K562 (cell line): ENCODE data around the gene LACTBL1. TPM values are rescaled to one million over a fixed set of nuclear protein-coding genes. Genes with fewer than 3 reads are reported as not detected.

Experiments
- E2F3 ChIP-seq: fragments of 250-450 bp; sonication (Bioruptor Pico); IDR thresholded peaks from 2 replicates; pipeline ENCODE4 v1.4.0; 2020; ENCODE audit warnings: mild to moderate bottlenecking
- FOSL1 ChIP-seq: fragments of 200-800 bp; sonication (Bioruptor generic); conservative IDR thresholded peaks from 2 replicates; pipeline ENCODE4 v1.6.1; 2016; ENCODE audit warnings: missing genetic modification characterization, missing compliant biosample characterization
- HDAC8 ChIP-seq: fragments of 450-650 bp; IDR thresholded peaks from 2 replicates; pipeline ENCODE4 v1.6.1; 2016; ENCODE audit warnings: mild to moderate bottlenecking, missing genetic modification characterization, moderate library complexity, missing compliant biosample characterization
- MXI1 ChIP-seq: IDR thresholded peaks from 2 replicates; pipeline ENCODE4 v1.6.1; 2011; ENCODE audit warnings: low read depth, mild to moderate bottlenecking, improper control_type of control experiment, low read length
- SNIP1 ChIP-seq: fragments of 450-650 bp; IDR thresholded peaks from 2 replicates; pipeline ENCODE4 v1.7.1; 2017; ENCODE audit warnings: low read depth, mild to moderate bottlenecking
- TGIF2 ChIP-seq: sonication (generic); formaldehyde crosslinking; IDR thresholded peaks from 2 replicates; pipeline ENCODE4 v1.8.1; 2022; ENCODE audit warnings: mild to moderate bottlenecking, missing genetic modification reagents, moderate library complexity
- polyA plus RNA-seq, 8 experiments: library from polyadenylated mRNA; depleted of rRNA in 4 of 8; stranded (reverse) in 5 of 8; unstranded in 3 of 8; fragments of >200 nt; fragmentation: Nextera tagmentation in 2 of 8; fragmentation: Illumina TruSeq in 1 of 8; extraction: Ambion mirVana in 2 of 8; extraction: Trizol in 1 of 8; gene quantifications; 2 replicates each; pipeline versions ENCODE4 v1.2.1 to v1.2.3, GENCODE V29; 2011 to 2014; ENCODE audit warnings: inconsistent platforms in 1 of 8, missing spikeins in 1 of 8
- total RNA-seq, 7 experiments: library from RNA; depleted of rRNA in 6 of 7; stranded (reverse); fragments of >200 nt in 6 of 7; fragmentation: Illumina TruSeq in 2 of 7; extraction: Trizol in 2 of 7; gene quantifications; 2 replicates each; pipeline versions ENCODE4 v1.2.1 to v1.2.3, GENCODE V29; 2011 to 2021; ENCODE audit warnings: low replicate concordance in 1 of 7
- TF ChIP-seq, protein P1 (sequence below): fragments of 250-450 bp; sonication (Bioruptor Pico); IDR thresholded peaks from 2 replicates; pipeline ENCODE4 v1.8.0; 2021; ENCODE audit warnings: borderline replicate concordance, mild to moderate bottlenecking, moderate library complexity; ENCODE audit not compliant: poor library complexity, severe bottlenecking
- TF ChIP-seq, protein P2 (sequence below): sonication (generic); formaldehyde crosslinking; IDR thresholded peaks from 2 replicates; pipeline ENCODE4 v1.8.1; 2022; ENCODE audit warnings: missing genetic modification reagents
- TF ChIP-seq, protein P3 (sequence below): fragments of 250-450 bp; sonication (Bioruptor Pico); IDR thresholded peaks from 2 replicates; pipeline ENCODE4 v1.4.0; 2020; ENCODE audit warnings: borderline replicate concordance
- TF ChIP-seq, protein P4 (sequence below), 2 experiments: fragments of 450-650 bp; formaldehyde crosslinking in 1 of 2; IDR thresholded peaks; 2 replicates each; pipeline versions ENCODE4 v1.4.0 to v1.6.1; 2014 to 2020; ENCODE audit warnings: mild to moderate bottlenecking in 2 of 2, borderline replicate concordance in 1 of 2, low read depth in 1 of 2

Gene LACTBL1
- total and polyA plus RNA-seq, 9 of the 15 experiments (the other 6 are each of a cell fraction or from before 2014, with no cell fraction given): not detected

DNA sequence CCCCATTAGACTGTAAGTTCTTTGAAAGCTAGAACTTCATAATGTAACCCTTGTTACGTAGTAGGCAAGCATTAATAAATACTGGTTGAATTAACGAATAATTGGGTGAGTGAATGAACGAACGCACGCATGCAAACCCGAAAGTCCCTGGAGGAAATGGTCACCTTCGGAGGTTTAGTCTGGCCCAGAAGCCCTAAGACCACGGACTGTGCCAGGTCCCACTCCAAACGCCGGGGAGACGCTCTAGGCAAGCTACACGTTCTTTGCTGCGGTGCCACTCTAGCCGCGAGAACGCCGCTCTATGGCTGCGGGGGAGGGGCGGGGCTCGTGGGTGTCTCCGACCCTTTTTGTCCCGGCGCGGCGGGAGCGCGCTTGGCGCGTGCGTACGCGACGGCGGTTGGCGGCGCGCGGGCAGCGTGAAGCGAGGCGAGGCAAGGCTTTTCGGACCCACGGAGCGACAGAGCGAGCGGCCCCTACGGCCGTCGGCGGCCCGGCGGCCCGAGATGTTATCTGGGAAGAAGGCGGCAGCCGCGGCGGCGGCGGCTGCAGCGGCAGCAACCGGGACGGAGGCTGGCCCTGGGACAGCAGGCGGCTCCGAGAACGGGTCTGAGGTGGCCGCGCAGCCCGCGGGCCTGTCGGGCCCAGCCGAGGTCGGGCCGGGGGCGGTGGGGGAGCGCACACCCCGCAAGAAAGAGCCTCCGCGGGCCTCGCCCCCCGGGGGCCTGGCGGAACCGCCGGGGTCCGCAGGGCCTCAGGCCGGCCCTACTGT, 46.6 kb upstream of the LACTBL1 start, which contains the start of gene KDM1A (continued):
- TF ChIP-seq, protein P1, sequence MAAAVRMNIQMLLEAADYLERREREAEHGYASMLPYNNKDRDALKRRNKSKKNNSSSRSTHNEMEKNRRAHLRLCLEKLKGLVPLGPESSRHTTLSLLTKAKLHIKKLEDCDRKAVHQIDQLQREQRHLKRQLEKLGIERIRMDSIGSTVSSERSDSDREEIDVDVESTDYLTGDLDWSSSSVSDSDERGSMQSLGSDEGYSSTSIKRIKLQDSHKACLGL (CRISPR knock-in tag): peak; percentile 34
- TF ChIP-seq, protein P2, sequence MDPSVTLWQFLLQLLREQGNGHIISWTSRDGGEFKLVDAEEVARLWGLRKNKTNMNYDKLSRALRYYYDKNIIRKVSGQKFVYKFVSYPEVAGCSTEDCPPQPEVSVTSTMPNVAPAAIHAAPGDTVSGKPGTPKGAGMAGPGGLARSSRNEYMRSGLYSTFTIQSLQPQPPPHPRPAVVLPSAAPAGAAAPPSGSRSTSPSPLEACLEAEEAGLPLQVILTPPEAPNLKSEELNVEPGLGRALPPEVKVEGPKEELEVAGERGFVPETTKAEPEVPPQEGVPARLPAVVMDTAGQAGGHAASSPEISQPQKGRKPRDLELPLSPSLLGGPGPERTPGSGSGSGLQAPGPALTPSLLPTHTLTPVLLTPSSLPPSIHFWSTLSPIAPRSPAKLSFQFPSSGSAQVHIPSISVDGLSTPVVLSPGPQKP (CRISPR knock-in tag): 0 out of 2 replicates have a peak, but pooled peaks have one; percentile 87
- TF ChIP-seq MXI1: peak; percentile 57
- TF ChIP-seq, protein P3, sequence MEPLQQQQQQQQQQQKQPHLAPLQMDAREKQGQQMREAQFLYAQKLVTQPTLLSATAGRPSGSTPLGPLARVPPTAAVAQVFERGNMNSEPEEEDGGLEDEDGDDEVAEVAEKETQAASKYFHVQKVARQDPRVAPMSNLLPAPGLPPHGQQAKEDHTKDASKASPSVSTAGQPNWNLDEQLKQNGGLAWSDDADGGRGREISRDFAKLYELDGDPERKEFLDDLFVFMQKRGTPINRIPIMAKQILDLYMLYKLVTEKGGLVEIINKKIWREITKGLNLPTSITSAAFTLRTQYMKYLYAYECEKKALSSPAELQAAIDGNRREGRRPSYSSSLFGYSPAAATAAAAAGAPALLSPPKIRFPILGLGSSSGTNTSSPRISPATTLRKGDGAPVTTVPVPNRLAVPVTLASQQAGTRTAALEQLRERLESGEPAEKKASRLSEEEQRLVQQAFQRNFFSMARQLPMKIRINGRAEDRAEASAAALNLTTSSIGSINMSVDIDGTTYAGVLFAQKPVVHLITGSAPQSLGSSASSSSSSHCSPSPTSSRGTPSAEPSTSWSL (CRISPR knock-in tag): peak; percentile 71; the same call in 1 of the 2 replicates
- 0 out of 2 replicates have a peak, but pooled peaks have one; percentile 78 for TF ChIP-seq E2F3
- TF ChIP-seq, protein P4, sequence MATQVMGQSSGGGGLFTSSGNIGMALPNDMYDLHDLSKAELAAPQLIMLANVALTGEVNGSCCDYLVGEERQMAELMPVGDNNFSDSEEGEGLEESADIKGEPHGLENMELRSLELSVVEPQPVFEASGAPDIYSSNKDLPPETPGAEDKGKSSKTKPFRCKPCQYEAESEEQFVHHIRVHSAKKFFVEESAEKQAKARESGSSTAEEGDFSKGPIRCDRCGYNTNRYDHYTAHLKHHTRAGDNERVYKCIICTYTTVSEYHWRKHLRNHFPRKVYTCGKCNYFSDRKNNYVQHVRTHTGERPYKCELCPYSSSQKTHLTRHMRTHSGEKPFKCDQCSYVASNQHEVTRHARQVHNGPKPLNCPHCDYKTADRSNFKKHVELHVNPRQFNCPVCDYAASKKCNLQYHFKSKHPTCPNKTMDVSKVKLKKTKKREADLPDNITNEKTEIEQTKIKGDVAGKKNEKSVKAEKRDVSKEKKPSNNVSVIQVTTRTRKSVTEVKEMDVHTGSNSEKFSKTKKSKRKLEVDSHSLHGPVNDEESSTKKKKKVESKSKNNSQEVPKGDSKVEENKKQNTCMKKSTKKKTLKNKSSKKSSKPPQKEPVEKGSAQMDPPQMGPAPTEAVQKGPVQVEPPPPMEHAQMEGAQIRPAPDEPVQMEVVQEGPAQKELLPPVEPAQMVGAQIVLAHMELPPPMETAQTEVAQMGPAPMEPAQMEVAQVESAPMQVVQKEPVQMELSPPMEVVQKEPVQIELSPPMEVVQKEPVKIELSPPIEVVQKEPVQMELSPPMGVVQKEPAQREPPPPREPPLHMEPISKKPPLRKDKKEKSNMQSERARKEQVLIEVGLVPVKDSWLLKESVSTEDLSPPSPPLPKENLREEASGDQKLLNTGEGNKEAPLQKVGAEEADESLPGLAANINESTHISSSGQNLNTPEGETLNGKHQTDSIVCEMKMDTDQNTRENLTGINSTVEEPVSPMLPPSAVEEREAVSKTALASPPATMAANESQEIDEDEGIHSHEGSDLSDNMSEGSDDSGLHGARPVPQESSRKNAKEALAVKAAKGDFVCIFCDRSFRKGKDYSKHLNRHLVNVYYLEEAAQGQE (IDR thresholded peaks at IDR 0.05; ENCODE audit: borderline replicate concordance): no peak; the same call in 1 of the 2 replicates
- TF ChIP-seq, protein P4 (CRISPR knock-in tag; IDR thresholded peaks at IDR 0.05; ENCODE audit: low read depth): peak; percentile 47; the same call in 1 of the 2 replicates
- 0 out of 2 replicates have a peak, but pooled peaks have one; percentile 48 for TF ChIP-seq HDAC8 (tag)
- peak; percentile 64; the same call in 1 of the 2 replicates for TF ChIP-seq FOSL1 (tag)
- TF ChIP-seq SNIP1: peak; percentile 99
- peak; percentile 19; the same call in 1 of the 2 replicates for TF ChIP-seq TGIF2 (CRISPR knock-in tag)
